ENCODE measurements around the gene CCDC85A.
"Not testable (repeated sequence)": the region's sequence is repeated elsewhere in the genome, so short reads cannot be mapped to it uniquely, and the experiment has no call there.

The CCDC85A gene

DNA sequence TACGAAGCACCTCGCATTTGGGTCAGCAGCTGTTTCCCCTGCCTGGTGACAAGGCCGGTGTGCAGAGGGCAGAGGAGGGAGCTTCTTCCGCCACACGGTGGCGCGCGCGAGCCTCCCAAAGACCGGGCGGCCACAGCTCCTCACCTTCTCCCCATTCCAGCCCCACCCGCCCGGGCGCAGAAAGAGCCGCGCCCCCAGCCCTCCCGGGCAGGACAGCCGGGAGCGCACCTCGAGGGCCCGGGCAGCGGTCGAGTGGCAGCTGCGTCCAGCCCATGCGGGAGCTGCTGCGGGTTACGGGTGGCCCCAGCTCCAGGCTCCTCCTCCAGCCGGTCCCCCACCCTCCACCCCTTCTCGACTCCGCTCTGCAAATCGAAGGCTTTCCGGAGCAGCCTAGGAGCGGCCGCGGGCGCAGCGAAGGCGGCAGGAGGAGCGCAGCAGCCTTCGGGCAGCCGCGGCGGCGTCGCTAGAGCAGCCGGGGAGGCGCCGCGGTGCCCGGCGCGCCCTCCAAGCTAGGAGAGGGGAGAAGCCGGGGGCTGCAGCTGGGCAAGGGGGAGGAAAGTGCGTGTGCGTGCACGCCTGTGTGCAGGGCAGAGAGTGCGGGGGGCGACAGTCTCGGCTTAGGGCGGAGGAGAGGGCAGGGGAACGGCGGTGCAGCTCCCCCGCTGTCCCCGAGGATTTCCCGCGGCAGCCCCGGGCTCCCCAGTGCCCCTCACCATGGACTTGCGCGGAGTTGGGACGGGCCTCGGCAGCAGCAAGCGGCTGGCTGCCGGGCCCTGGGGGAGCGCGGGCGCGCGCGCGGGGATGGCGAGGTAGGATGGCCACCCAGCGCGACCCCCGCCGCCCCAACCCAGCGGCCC lies at the start of gene CCDC85A:
CCDC85A (plus strand) TSS at position 348 of the 857 bp plus-strand sequence. CDS start 635 bp downstream, outside the sequence.
- no peaks in the 10 kb centered on the region for H3K9me3 ChIP-seq (ENCODE audit: control insufficient read depth, insufficient read depth, low read length)
- peaks cover 6% of the 10 kb centered on the region for H3K4me1 ChIP-seq (ENCODE audit: insufficient read depth, low read length)
- peak within 1 kb of the TSS; percentile 61; the same call in 1 of the 2 replicates for H3K9ac ChIP-seq (ENCODE audit: low read depth, low read length)
- H3K36me3 ChIP-seq (ENCODE audit: insufficient read depth, low read length) = no peaks in the 10 kb centered on the region

DNA sequence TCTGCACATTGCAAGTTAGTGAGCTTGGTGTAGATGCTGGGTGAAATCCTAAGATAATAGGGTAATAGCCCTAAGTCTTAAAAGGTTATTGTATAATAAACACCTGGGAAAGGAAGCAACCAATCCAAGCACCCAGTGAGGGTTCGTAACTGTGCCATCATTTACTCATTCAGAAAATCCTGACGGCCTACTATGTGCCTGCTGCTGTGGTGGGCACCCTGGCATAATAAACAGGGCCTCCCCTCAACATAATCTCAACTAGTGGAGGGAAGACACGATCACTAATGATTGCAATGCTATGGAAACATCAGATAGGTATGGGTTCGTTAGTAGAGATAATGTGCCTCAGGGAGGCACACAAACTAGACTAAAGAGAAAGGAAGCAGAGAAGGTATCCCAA lies 48.9 kb upstream of the CCDC85A start:
- Histone ChIP-seq H3K4me1 (ENCODE audit: insufficient read depth, low read length) (no peaks in the 10 kb centered on the region), H3K9me3 (ENCODE audit: control insufficient read depth, insufficient read depth, low read length) (no peaks in the 10 kb centered on the region), H3K36me3 (ENCODE audit: insufficient read depth, low read length) (no peaks in the 10 kb centered on the region; the same call in 1 of the 2 replicates), H3K9ac (ENCODE audit: low read depth, low read length) (no peak overlapping the region)

DNA sequence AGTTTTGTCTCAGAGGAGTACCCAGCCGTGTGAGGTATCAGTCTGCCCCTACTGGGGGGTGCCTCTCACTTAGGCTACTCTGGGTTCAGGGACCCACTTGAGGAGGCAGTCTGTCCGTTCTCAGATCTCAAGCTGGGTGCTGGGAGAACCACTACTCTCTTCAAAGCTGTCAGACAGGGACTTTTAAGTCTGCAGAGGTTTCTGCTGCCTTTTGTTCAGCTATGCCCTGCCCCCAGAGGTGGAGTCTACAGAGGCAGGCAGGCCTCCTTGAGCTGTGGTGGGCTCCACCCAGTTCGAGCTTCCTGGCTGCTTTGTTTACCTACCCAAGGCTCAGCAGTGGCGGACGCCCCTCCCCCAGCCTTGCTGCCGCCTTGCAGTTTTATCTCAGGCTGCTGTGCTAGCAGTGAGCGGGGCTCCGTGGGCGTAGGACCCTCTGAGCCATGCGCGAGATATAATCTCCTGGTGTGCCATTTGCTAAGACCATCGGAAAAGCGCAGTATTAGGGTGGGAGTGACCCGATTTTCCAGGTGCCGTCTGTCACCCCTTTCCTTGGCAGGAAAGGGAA lies 41.2 kb upstream of the CCDC85A start:
- not testable (repeated sequence) for H3K36me3 ChIP-seq (ENCODE audit: insufficient read depth, low read length); H3K9ac ChIP-seq (ENCODE audit: low read depth, low read length); H3K4me1 ChIP-seq (ENCODE audit: insufficient read depth, low read length); H3K9me3 ChIP-seq (ENCODE audit: control insufficient read depth, insufficient read depth, low read length)

- no peaks in the 10 kb centered on the region for H3K9me3 ChIP-seq (ENCODE audit: control insufficient read depth, insufficient read depth, low read length)
- no peak overlapping the region for H3K9ac ChIP-seq (ENCODE audit: low read depth, low read length)
- H3K36me3 ChIP-seq (ENCODE audit: insufficient read depth, low read length) = no peaks in the 10 kb centered on the region
- H3K4me1 ChIP-seq (ENCODE audit: insufficient read depth, low read length) = no peaks in the 10 kb centered on the region
Observed at GRCh38 chr2:56147907-56148306, 35.9 kb upstream of the CCDC85A start.

- H3K4me1 ChIP-seq (ENCODE audit: insufficient read depth, low read length) = no peaks in the 10 kb centered on the region
- no peaks in the 10 kb centered on the region for H3K36me3 ChIP-seq (ENCODE audit: insufficient read depth, low read length)
- no peak overlapping the region for H3K9ac ChIP-seq (ENCODE audit: low read depth, low read length)
- H3K9me3 ChIP-seq (ENCODE audit: control insufficient read depth, insufficient read depth, low read length) = no peaks in the 10 kb centered on the region
Observed at GRCh38 chr2:56148825-56149224, 35.0 kb upstream of the CCDC85A start.

DNA sequence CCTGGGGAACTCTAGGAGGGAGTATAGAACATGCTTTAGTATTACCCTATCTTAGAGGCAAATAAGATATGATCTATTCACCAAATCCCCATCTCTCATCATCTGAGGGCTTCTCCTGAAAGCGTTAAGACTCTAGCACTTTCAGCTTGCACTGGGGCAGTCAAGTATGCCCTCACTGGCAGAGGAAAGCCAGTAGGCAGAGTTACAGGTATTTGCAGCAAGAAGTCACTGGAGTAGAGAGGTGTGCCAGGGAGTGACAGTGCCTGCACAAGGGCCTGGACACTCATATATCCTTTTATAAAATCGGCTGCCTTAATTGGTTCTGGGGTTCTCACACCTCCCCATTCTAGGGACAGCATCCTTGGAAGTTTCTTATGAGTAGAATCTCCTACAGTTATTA lies 31.9 kb upstream of the CCDC85A start:
- no peaks in the 10 kb centered on the region for H3K36me3 ChIP-seq (ENCODE audit: insufficient read depth, low read length)
- H3K9ac ChIP-seq (ENCODE audit: low read depth, low read length) = no peak overlapping the region
- no peaks in the 10 kb centered on the region for H3K9me3 ChIP-seq (ENCODE audit: control insufficient read depth, insufficient read depth, low read length)
- H3K4me1 ChIP-seq (ENCODE audit: insufficient read depth, low read length) = no peaks in the 10 kb centered on the region

- no peaks in the 10 kb centered on the region for H3K36me3 ChIP-seq (ENCODE audit: insufficient read depth, low read length)
- no peaks in the 10 kb centered on the region for H3K9me3 ChIP-seq (ENCODE audit: control insufficient read depth, insufficient read depth, low read length)
- no peak overlapping the region for H3K9ac ChIP-seq (ENCODE audit: low read depth, low read length)
Observed at GRCh38 chr2:56155188-56155587, 28.6 kb upstream of the CCDC85A start.

DNA sequence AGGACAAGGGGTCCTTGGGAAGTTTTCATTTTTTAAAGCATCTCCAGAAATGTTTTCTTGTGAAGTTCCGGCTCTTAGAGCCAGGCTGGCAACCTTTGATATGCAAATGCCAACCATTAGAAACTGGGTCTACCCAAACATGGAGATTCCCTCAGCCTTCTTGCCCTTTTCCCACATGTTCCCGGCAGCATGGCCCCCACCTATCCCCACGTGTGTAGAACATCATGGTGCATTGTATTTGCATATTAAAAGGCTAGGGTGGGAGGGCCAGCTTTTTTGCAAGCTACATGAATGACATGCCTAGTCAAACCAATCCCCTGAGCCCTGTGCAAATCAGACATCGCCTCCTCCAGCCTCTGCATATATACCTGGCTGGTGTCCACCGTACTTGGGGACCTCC lies 23.9 kb upstream of the CCDC85A start:
- not testable (repeated sequence) for H3K9ac ChIP-seq (ENCODE audit: low read depth, low read length); H3K36me3 ChIP-seq (ENCODE audit: insufficient read depth, low read length); H3K9me3 ChIP-seq (ENCODE audit: control insufficient read depth, insufficient read depth, low read length); H3K4me1 ChIP-seq (ENCODE audit: insufficient read depth, low read length)

More at GRCh38 chr2:56155188-56155587, 28.6 kb upstream of the CCDC85A start:
- H3K4me1 ChIP-seq (ENCODE audit: insufficient read depth, low read length) = no peaks in the 10 kb centered on the region

DNA sequence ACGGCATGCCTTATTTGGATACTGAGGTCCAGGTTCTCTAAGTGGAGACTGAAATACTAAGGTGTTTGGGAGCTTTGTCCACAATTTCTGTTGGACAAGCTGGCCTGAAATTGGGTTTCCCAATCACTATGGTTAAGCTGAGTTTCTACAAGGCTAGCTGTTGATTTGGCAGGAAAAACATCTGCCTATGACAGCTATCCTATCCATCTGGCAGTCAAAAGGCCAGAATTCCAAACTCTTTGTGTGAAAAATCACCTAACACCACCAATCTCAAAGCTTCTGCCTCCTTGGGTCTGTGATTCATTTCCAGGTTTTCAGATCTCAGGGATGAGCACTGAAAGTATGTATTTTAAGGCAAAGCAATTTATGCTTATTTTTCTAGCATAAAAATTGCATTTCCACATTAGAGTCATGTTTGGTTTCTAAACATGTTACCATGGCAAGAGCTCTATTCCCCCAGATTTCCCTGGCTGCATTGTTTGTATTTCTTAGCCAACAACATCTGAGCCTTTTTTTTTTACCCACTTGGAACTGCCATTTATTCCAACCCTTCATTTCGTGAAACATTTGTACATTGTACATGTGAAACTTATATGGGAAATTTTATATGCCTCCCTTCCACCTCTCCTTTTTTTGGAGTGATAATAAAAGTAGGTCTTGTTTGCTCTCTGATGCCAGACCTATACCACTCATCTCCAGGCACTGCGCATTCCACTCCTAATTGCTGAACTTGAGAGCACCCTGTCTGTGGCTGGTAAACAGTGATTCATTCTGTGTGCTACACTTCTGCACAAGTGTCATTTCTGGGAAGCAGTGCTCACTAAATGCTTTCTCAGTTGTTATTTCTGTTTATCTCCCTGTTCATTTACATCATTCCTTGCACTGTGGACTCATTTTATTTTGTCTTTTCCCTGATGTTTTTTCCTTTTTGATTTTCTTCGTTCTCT lies 15.9 kb upstream of the CCDC85A start:
- no peaks in the 10 kb centered on the region for H3K9me3 ChIP-seq (ENCODE audit: control insufficient read depth, insufficient read depth, low read length)
- H3K9ac ChIP-seq (ENCODE audit: low read depth, low read length) = no peak overlapping the region
- H3K36me3 ChIP-seq (ENCODE audit: insufficient read depth, low read length) = no peaks in the 10 kb centered on the region; the same call in 1 of the 2 replicates
- no peaks in the 10 kb centered on the region for H3K4me1 ChIP-seq (ENCODE audit: insufficient read depth, low read length)

GRCh38 chr2:56169521-56169920 lies 14.3 kb upstream of the CCDC85A start:
- Histone ChIP-seq H3K9ac (ENCODE audit: low read depth, low read length) (no peak overlapping the region), H3K4me1 (ENCODE audit: insufficient read depth, low read length) (no peaks in the 10 kb centered on the region), H3K36me3 (ENCODE audit: insufficient read depth, low read length) (no peaks in the 10 kb centered on the region; the same call in 1 of the 2 replicates), H3K9me3 (ENCODE audit: control insufficient read depth, insufficient read depth, low read length) (no peaks in the 10 kb centered on the region)

DNA sequence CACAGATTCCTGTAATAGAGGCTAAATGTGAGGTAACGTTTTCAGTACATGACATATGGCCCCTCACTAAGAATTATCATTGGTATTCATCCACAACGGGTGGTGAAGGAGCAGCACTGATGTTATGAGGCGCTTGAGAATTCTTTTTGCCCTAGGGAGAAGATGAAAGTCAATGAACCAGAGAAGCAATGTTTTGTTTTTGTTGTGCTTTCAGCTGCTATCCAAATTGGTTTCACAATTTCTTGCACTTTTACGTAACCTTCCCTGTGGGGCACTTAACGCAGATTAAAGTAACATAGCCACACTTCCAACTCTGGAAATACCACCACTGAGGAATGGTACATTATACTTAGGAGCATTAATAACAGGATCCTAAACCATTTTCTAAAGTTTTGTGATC lies 13.3 kb upstream of the CCDC85A start:
- no peaks in the 10 kb centered on the region for H3K9me3 ChIP-seq (ENCODE audit: control insufficient read depth, insufficient read depth, low read length)

DNA sequence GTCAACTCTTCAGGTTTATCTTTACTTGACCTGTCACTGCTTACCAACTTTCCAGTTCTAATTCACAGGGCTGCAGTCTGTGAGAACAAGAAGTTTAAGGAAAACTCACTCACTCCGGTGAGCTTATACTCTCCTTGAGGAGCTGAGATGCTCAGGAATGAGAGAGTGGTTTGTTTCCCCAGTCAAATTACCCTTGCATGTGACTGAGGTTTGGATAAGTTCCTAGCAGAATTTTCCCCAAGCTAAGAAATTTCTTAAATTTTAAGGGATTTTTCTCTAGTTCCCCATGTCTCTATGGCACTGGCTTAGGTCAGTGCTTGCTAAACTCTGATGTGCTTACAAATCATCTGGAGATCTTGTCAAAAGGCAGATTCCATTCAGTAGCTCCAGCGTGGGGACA lies 12.8 kb upstream of the CCDC85A start:
- Histone ChIP-seq H3K9me3 (ENCODE audit: control insufficient read depth, insufficient read depth, low read length) (no peaks in the 10 kb centered on the region), H3K9ac (ENCODE audit: low read depth, low read length) (no peak overlapping the region), H3K36me3 (ENCODE audit: insufficient read depth, low read length) (no peaks in the 10 kb centered on the region; the same call in 1 of the 2 replicates), H3K4me1 (ENCODE audit: insufficient read depth, low read length) (no peaks in the 10 kb centered on the region)

More for the DNA sequence above, 13.3 kb upstream of the CCDC85A start:
- no peaks in the 10 kb centered on the region for H3K4me1 ChIP-seq (ENCODE audit: insufficient read depth, low read length)
- no peak overlapping the region for H3K9ac ChIP-seq (ENCODE audit: low read depth, low read length)
- H3K36me3 ChIP-seq (ENCODE audit: insufficient read depth, low read length) = no peaks in the 10 kb centered on the region; the same call in 1 of the 2 replicates

- Histone ChIP-seq H3K36me3 (ENCODE audit: insufficient read depth, low read length) (no peaks in the 10 kb centered on the region; the same call in 1 of the 2 replicates), H3K4me1 (ENCODE audit: insufficient read depth, low read length) (no peaks in the 10 kb centered on the region), H3K9me3 (ENCODE audit: control insufficient read depth, insufficient read depth, low read length) (no peaks in the 10 kb centered on the region), H3K9ac (ENCODE audit: low read depth, low read length) (no peak overlapping the region)
Observed at GRCh38 chr2:56175779-56176178, 8.0 kb upstream of the CCDC85A start.
